ENCODE measurements around the gene NUDT22. TPM values are rescaled to one million over a fixed set of nuclear protein-coding genes. Genes with fewer than 3 reads are reported as not detected.

The NUDT22 gene
- total RNA-seq, 1 donor from 2014 or later, result 40.7 TPM

- no peak overlapping the region for H2AFZ ChIP-seq (ENCODE audit: low read depth, low read length)
- H4K20me1 ChIP-seq (ENCODE audit: insufficient read depth, low read length), result peaks cover 18% of the 10 kb centered on the region
Observed at GRCh38 chr11:64268025-64268892, 42.2 kb downstream of the NUDT22 start.

DNA sequence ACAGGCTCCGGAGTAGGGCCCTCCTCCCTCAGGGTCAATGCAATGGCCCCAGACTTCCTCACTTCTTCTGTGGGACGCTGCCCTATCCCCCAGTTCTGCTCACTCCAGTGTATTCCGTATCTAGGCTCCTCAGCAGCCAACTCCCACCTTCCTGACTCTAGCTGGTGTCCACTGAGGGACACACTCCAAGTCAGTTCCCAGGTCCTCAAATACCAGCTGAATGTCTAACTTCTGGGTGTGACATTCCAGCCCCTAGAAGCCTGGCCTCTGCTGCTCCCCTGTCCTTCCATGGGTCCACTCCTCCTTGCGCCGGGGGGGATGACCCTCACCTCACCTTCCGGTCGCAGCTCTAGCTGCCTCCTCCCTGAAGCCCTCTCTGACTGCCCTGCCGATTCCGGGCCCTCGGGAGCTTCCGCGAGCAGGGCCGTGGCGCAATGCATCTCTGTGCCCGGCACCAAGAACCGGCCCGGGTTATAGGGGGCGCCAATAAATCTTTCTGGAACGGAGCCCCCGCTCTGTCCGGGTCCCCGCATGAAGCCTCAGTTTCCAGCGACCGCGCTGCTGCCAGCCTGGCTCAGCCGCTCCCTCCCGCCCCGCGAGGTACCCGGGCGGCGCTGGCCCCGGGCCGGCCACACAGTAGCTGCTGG, 42.9 kb downstream of the NUDT22 start:
- H3K36me3 Mint-ChIP-seq (ENCODE audit: low read depth, unreplicated experiment), result peaks cover 2% of the 10 kb centered on the region
- DNase-seq (ENCODE audit: low read depth) (no peak), FAIRE-seq (no peak)
- peak overlapping the region; percentile 64 for H3K27ac Mint-ChIP-seq (ENCODE audit: unreplicated experiment)
- Histone ChIP-seq H3K27me3 (ENCODE audit: insufficient read depth, low read length) (no peaks in the 10 kb centered on the region), H3K79me2 (ENCODE audit: insufficient read depth, low read length) (peaks cover 7% of the 10 kb centered on the region), H3K9ac (ENCODE audit: low read length) (peak overlapping the region; percentile 81), H3K9me3 (ENCODE audit: insufficient read depth, low read depth, low read length) (no peaks in the 10 kb centered on the region), H3K36me3 (ENCODE audit: insufficient read depth, low read length) (peaks cover 7% of the 10 kb centered on the region), H3K27ac (ENCODE audit: low read depth, low read length) (peak overlapping the region; percentile 80), H3K4me3 (ENCODE audit: insufficient read depth, low read depth, low read length) (peak overlapping the region; percentile 60), H3K4me1 (ENCODE audit: insufficient read depth, low read length) (peaks cover 30% of the 10 kb centered on the region), H3K4me2 (ENCODE audit: low read length) (peak overlapping the region; percentile 89), H4K20me1 (ENCODE audit: insufficient read depth, low read length) (peaks cover 14% of the 10 kb centered on the region), H2AFZ (ENCODE audit: low read depth, low read length) (peak overlapping the region; percentile 67)
- H3K4me1 Mint-ChIP-seq (ENCODE audit: low read depth, unreplicated experiment), result peaks cover 14% of the 10 kb centered on the region
- H3K4me3 Mint-ChIP-seq (ENCODE audit: unreplicated experiment), result peak overlapping the region; percentile 87
- no peak for TF ChIP-seq EZH2 (IDR thresholded peaks at IDR 0.05; ENCODE audit: insufficient read depth, low read length)
- TF ChIP-seq CTCF (IDR thresholded peaks at IDR 0.05; ENCODE audit: insufficient read depth, low read depth, low read length), result no peak
- no peaks in the 10 kb centered on the region for H3K9me3 Mint-ChIP-seq (ENCODE audit: unreplicated experiment)
- H3K27me3 Mint-ChIP-seq (ENCODE audit: low read depth, unreplicated experiment), result no peaks in the 10 kb centered on the region

More at GRCh38 chr11:64268025-64268892, 42.2 kb downstream of the NUDT22 start:
- H3K4me1 ChIP-seq (ENCODE audit: insufficient read depth, low read length), result peaks cover 36% of the 10 kb centered on the region
- no peaks in the 10 kb centered on the region for H3K27me3 ChIP-seq (ENCODE audit: insufficient read depth, low read length)
- peaks cover 8% of the 10 kb centered on the region for H3K36me3 ChIP-seq (ENCODE audit: insufficient read depth, low read length)
- Mint-ChIP-seq H3K9me3 (ENCODE audit: unreplicated experiment) (no peaks in the 10 kb centered on the region), H3K4me3 (ENCODE audit: unreplicated experiment) (peak overlapping the region; percentile 87), H3K36me3 (ENCODE audit: low read depth, unreplicated experiment) (peaks cover 2% of the 10 kb centered on the region), H3K27ac (ENCODE audit: unreplicated experiment) (peak overlapping the region; percentile 86), H3K27me3 (ENCODE audit: low read depth, unreplicated experiment) (no peaks in the 10 kb centered on the region), H3K4me1 (ENCODE audit: low read depth, unreplicated experiment) (peaks cover 17% of the 10 kb centered on the region)
- no peak overlapping the region for H3K4me3 ChIP-seq (ENCODE audit: insufficient read depth, low read depth, low read length)
- no peaks in the 10 kb centered on the region for H3K9me3 ChIP-seq (ENCODE audit: insufficient read depth, low read depth, low read length)
- DNase-seq (ENCODE audit: low read depth), result peak; percentile 46
- H3K79me2 ChIP-seq (ENCODE audit: insufficient read depth, low read length), result peaks cover 5% of the 10 kb centered on the region
- peak overlapping the region; percentile 80 for H3K27ac ChIP-seq (ENCODE audit: low read depth, low read length)
- H3K9ac ChIP-seq (ENCODE audit: low read length), result peak overlapping the region; percentile 81
- H3K4me2 ChIP-seq (ENCODE audit: low read length), result peak overlapping the region; percentile 89
- TF ChIP-seq EZH2 (IDR thresholded peaks at IDR 0.05; ENCODE audit: insufficient read depth, low read length) (no peak), CTCF (IDR thresholded peaks at IDR 0.05; ENCODE audit: insufficient read depth, low read depth, low read length) (no peak)
- FAIRE-seq, result no peak
